HFFc6 (cell line): Measurements from ENCODE around the gene ZNF862. TPM values are rescaled to one million over a fixed set of nuclear protein-coding genes. Genes with fewer than 3 reads are reported as not detected.

ENCODE experiments used
- DNase-seq: peaks from one replicate; pipeline ENCODE4 v3.0.0-alpha.2; 2018
- H3K27ac Mint-ChIP-seq: 2 replicates; pipeline ENCODE4 v1.8.0; 2020; ENCODE audit warnings: mild to moderate bottlenecking, mixed read lengths
- H3K27me3 Mint-ChIP-seq: 2 replicates; pipeline ENCODE4 v1.8.0; 2021; ENCODE audit warnings: mild to moderate bottlenecking, moderate library complexity, mixed read lengths; ENCODE audit not compliant: insufficient read depth
- H3K36me3 Mint-ChIP-seq: 2 replicates; pipeline ENCODE4 v1.8.0; 2021; ENCODE audit warnings: low read depth, mixed read lengths
- H3K4me1 Mint-ChIP-seq: 2 replicates; pipeline ENCODE4 v1.8.0; 2020; ENCODE audit warnings: low read depth, mixed read lengths
- H3K4me3 Mint-ChIP-seq: 2 replicates; pipeline ENCODE4 v1.8.0; 2020; ENCODE audit warnings: mild to moderate bottlenecking, moderate library complexity, mixed read lengths
- H3K9me3 Mint-ChIP-seq: 2 replicates; pipeline ENCODE4 v1.8.0; 2020; ENCODE audit warnings: mild to moderate bottlenecking, mixed read lengths
- total RNA-seq, 6 experiments: library from RNA; stranded (reverse); fragmentation: NEBNext Ultra II Directional; extraction: Animal tissue kit (Norgen Biotek cat#: 25700); gene quantifications; 2 replicates in 1 of 6; 3 replicates in 5 of 6; pipeline ENCODE4 v1.2.3, GENCODE V29; 2021
- TF ChIP-seq, protein P1 (sequence below): fragments of 200-600 bp; sonication (generic); IDR thresholded peaks from 2 replicates; pipeline ENCODE4 v1.5.0; 2021; ENCODE audit warnings: antibody characterized with exemption, mild to moderate bottlenecking

ZNF862 gene
- total RNA-seq, 6 experiments from 2014 or later, result 5.2 to 8.2 (median 6.9) TPM

DNA sequence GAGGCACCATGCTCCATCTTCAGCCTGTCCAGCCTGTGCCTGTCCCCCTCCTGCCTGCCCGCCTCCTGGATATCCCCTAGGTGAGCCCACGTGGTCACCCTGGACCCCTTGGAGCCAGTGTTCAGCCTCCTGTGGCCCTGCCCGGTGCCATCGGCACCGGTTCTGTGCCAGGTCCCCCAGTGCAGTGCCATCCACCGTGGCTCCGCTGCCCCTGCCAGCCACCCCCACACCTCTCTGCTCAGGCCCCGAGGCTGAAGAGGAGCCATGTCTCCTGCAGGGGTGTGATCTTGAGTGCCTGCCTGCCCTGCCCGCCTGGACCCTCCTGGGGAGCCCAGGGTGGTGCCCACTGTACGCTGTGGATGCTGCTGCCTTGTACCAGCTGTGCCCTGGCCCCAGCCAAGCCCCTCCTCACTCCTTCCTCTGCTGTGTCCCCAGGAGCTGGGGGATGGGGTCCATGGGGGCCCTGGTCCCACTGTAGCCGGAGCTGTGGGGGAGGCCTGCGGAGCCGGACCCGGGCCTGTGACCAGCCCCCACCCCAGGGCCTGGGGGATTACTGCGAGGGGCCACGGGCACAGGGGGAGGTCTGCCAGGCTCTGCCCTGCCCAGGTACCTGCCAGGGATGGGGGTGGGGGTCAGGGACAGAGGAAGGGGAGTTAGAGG, 26.2 kb upstream of the ZNF862 start:
- DNase-seq, result no peak
- no peak overlapping the region for H3K4me3 Mint-ChIP-seq
- peaks cover 9% of the 10 kb centered on the region for H3K27me3 Mint-ChIP-seq
- H3K36me3 Mint-ChIP-seq, result no peaks in the 10 kb centered on the region
- no peak overlapping the region for H3K27ac Mint-ChIP-seq
- no peaks in the 10 kb centered on the region for H3K9me3 Mint-ChIP-seq
- H3K4me1 Mint-ChIP-seq, result no peaks in the 10 kb centered on the region
- TF ChIP-seq, protein P1, sequence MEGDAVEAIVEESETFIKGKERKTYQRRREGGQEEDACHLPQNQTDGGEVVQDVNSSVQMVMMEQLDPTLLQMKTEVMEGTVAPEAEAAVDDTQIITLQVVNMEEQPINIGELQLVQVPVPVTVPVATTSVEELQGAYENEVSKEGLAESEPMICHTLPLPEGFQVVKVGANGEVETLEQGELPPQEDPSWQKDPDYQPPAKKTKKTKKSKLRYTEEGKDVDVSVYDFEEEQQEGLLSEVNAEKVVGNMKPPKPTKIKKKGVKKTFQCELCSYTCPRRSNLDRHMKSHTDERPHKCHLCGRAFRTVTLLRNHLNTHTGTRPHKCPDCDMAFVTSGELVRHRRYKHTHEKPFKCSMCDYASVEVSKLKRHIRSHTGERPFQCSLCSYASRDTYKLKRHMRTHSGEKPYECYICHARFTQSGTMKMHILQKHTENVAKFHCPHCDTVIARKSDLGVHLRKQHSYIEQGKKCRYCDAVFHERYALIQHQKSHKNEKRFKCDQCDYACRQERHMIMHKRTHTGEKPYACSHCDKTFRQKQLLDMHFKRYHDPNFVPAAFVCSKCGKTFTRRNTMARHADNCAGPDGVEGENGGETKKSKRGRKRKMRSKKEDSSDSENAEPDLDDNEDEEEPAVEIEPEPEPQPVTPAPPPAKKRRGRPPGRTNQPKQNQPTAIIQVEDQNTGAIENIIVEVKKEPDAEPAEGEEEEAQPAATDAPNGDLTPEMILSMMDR, result no peak

DNA sequence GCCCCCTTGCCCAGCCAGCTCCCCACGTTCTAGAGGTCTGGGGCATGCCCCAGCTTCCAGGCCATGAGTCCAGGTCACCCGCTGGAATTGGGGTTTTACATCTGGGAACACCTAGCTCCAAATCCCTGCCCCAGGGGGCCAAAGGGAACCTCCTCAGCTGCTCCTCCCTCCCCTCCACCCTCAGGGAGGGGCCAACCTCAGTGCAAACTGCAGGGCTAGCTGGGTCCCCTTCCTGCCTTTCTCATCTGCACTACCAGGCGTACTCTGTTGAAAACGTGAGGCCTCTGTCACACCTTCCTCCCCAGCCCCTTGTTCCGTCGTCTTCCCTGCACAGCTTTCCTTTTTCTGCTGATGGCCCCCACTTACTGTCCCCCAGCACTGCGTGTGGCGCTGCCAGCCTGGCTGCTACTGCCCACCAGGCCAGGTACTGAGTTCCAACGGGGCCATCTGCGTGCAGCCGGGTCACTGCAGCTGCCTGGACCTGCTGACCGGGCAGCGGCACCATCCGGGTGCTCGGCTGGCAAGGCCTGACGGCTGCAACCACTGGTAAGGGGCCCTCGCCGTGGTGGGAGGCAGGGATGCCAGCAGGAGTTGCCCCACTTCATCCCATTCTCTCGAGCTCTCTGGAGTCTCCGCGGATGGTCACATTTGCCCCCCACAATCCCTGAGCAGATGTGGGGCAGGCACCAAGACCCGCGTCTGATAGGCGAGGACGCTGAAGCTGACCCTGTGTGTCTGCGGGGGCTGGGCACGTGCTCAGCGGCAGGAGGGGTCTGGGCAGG, 24.7 kb upstream of the ZNF862 start:
- no peak overlapping the region for H3K27ac Mint-ChIP-seq
- H3K4me1 Mint-ChIP-seq, result no peaks in the 10 kb centered on the region
- H3K9me3 Mint-ChIP-seq, result no peaks in the 10 kb centered on the region
- no peak for DNase-seq
- TF ChIP-seq, protein P1, result no peak
- no peak overlapping the region for H3K4me3 Mint-ChIP-seq
- H3K36me3 Mint-ChIP-seq, result no peaks in the 10 kb centered on the region
- peaks cover 11% of the 10 kb centered on the region for H3K27me3 Mint-ChIP-seq

DNA sequence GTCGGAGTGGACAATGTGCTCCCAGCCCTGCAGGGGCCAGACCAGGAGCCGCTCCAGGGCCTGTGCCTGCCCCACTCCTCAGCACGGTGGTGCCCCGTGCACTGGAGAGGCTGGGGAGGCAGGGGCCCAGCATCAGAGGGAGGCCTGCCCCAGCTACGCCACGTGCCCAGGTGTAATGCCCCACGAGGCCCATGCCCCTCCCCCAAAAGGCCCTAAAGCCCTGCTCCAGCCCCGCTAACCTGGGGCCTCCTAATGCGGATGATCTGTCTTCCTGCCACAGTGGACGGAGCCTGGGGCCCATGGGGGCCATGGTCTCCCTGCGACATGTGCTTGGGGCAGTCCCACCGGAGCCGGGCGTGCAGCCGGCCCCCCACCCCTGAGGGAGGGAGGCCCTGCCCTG, 23.7 kb upstream of the ZNF862 start:
- DNase-seq, result no peak
- Mint-ChIP-seq H3K36me3 (no peaks in the 10 kb centered on the region), H3K4me1 (no peaks in the 10 kb centered on the region), H3K4me3 (no peak overlapping the region), H3K27me3 (peaks cover 11% of the 10 kb centered on the region), H3K9me3 (no peaks in the 10 kb centered on the region), H3K27ac (no peak overlapping the region)
- TF ChIP-seq, protein P1, result no peak

DNA sequence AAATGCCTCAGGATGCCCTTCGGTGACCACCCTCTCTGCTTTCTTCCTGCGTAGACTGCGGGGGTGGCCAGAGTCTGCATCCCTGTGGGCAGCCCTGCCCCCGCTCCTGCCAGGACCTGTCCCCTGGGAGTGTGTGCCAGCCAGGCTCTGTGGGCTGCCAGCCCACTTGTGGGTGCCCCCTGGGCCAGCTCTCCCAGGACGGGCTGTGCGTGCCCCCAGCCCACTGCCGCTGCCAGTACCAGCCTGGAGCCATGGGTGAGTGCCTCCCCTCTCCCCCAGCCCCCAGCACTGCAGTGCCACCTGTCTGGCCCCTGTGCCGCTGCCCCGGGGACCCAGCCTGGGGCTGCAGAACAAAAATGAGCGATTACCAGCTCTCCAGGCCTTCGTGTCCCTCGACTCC, 23.1 kb upstream of the ZNF862 start:
- DNase-seq, result no peak
- TF ChIP-seq, protein P1, result no peak
- no peak overlapping the region for H3K27ac Mint-ChIP-seq
- H3K36me3 Mint-ChIP-seq, result no peaks in the 10 kb centered on the region
- no peaks in the 10 kb centered on the region for H3K9me3 Mint-ChIP-seq
- H3K4me3 Mint-ChIP-seq, result no peak overlapping the region
- peaks cover 9% of the 10 kb centered on the region for H3K27me3 Mint-ChIP-seq
- H3K4me1 Mint-ChIP-seq, result no peaks in the 10 kb centered on the region

DNA sequence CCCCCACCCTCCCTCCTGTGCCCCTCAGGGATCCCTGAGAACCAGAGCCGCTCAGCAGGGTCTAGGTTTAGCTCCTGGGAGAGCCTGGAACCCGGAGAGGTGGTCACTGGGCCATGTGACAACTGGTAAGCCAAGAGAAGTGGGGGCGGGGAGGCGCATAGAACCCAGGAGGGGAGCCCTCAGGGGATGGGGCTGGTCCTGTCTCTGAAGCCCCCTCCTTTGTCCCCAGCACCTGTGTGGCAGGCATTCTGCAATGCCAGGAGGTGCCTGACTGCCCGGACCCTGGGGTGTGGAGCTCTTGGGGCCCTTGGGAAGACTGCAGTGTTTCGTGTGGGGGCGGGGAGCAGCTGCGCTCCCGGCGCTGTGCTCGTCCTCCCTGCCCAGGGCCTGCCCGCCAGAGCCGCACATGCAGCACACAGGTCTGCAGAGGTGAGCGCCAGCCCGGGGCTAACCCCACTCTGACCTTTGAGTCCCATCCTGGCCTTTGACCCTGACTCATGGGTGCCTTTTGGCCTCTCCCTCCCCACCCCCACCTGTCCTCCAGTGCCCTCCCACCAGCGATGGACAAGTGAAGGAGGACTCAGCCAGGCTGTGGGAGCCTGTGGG, 22.4 kb upstream of the ZNF862 start:
- Mint-ChIP-seq H3K36me3 (no peaks in the 10 kb centered on the region), H3K9me3 (no peaks in the 10 kb centered on the region), H3K4me3 (no peak overlapping the region), H3K27ac (no peak overlapping the region), H3K27me3 (peaks cover 6% of the 10 kb centered on the region), H3K4me1 (no peaks in the 10 kb centered on the region)
- TF ChIP-seq, protein P1, result no peak
- DNase-seq, result no peak
